ENCODE data around the gene AKNAD1.

AKNAD1 gene

GRCh38 chr1:108767708-108768107, 89.2 kb downstream of the AKNAD1 start:
- Histone ChIP-seq H3K9ac (ENCODE audit: low read length) (no peak overlapping the region), H4K8ac (ENCODE audit: low read depth, low read length) (no peak overlapping the region), H2BK120ac (ENCODE audit: insufficient read depth, low read length, poor library complexity) (no peak overlapping the region), H3K27me3 (ENCODE audit: insufficient read depth, low read length) (no peaks in the 10 kb centered on the region), H3K23ac (ENCODE audit: low read length) (no peak overlapping the region), H2AFZ (ENCODE audit: insufficient read depth, low read length, poor library complexity) (no peak overlapping the region), H4K91ac (ENCODE audit: low read depth, low read length) (no peak overlapping the region), H3K18ac (ENCODE audit: low read length) (no peak overlapping the region), H3K27ac (ENCODE audit: low read depth, low read length) (no peak overlapping the region), H3K4ac (ENCODE audit: low read depth, low read length) (no peak overlapping the region), H2BK12ac (ENCODE audit: low read length) (no peak overlapping the region), H3K79me1 (ENCODE audit: low read length) (no peaks in the 10 kb centered on the region), H3K4me2 (ENCODE audit: low read length) (no peak overlapping the region), H3K79me2 (ENCODE audit: control insufficient read depth, insufficient read depth, low read length, poor library complexity) (no peaks in the 10 kb centered on the region), H3K36me3 (ENCODE audit: control insufficient read depth in 1 of 2, insufficient read depth in 2 of 2, low read length in 2 of 2) (peaks cover 4 to 14% of the 10 kb centered on the region in 2 experiments), H3K4me1 (ENCODE audit: control insufficient read depth in 1 of 2, insufficient read depth in 2 of 2, low read length in 2 of 2) (no peaks in the 10 kb centered on the region), H2AK5ac (ENCODE audit: low read length) (no peak overlapping the region), H3K9me3 (ENCODE audit: insufficient read depth, low read depth, low read length) (no peaks in the 10 kb centered on the region), H3K14ac (ENCODE audit: low read length) (no peak overlapping the region), H3K4me3 (ENCODE audit: low read depth, low read length) (no peak overlapping the region), H2BK5ac (ENCODE audit: low read depth, low read length, poor library complexity) (no peak overlapping the region), H4K12ac (ENCODE audit: low read depth, low read length) (no peak overlapping the region)
- no peak for DNase-seq
- no CpG with 5 or more reads among the region's 3 CpGs for WGBS (ENCODE audit: extremely low coverage, insufficient coverage, insufficient read length)

GRCh38 chr1:108767115-108767514, 89.8 kb downstream of the AKNAD1 start:
- H3K4me1 ChIP-seq (ENCODE audit: control insufficient read depth in 1 of 2, insufficient read depth in 2 of 2, low read length in 2 of 2), result no peaks in the 10 kb centered on the region
- no CpG with 5 or more reads among the region's 1 CpG for WGBS (ENCODE audit: extremely low coverage, insufficient coverage, insufficient read length)
- no peak overlapping the region for H4K8ac ChIP-seq (ENCODE audit: low read depth, low read length)
- H3K36me3 ChIP-seq (ENCODE audit: control insufficient read depth in 1 of 2, insufficient read depth in 2 of 2, low read length in 2 of 2), result peaks cover 4 to 14% of the 10 kb centered on the region in 2 experiments
- no peak overlapping the region for H4K12ac ChIP-seq (ENCODE audit: low read depth, low read length)
- H3K27me3 ChIP-seq (ENCODE audit: insufficient read depth, low read length), result no peaks in the 10 kb centered on the region
- H2AFZ ChIP-seq (ENCODE audit: insufficient read depth, low read length, poor library complexity), result no peak overlapping the region
- no peaks in the 10 kb centered on the region for H3K79me1 ChIP-seq (ENCODE audit: low read length)
- H3K27ac ChIP-seq (ENCODE audit: low read depth, low read length), result no peak overlapping the region
- H2BK5ac ChIP-seq (ENCODE audit: low read depth, low read length, poor library complexity), result no peak overlapping the region
- no peak overlapping the region for H3K9ac ChIP-seq (ENCODE audit: low read length)
- no peak overlapping the region for H3K4ac ChIP-seq (ENCODE audit: low read depth, low read length)
- no peaks in the 10 kb centered on the region for H3K9me3 ChIP-seq (ENCODE audit: insufficient read depth, low read depth, low read length)
- no peak overlapping the region for H2AK5ac ChIP-seq (ENCODE audit: low read length)
- H3K23ac ChIP-seq (ENCODE audit: low read length), result no peak overlapping the region
- H4K91ac ChIP-seq (ENCODE audit: low read depth, low read length), result no peak overlapping the region
- H3K4me2 ChIP-seq (ENCODE audit: low read length), result no peak overlapping the region
- no peak overlapping the region for H3K4me3 ChIP-seq (ENCODE audit: low read depth, low read length)
- DNase-seq, result no peak
- no peak overlapping the region for H2BK120ac ChIP-seq (ENCODE audit: insufficient read depth, low read length, poor library complexity)
- no peak overlapping the region for H2BK12ac ChIP-seq (ENCODE audit: low read length)
- no peaks in the 10 kb centered on the region for H3K79me2 ChIP-seq (ENCODE audit: control insufficient read depth, insufficient read depth, low read length, poor library complexity)
- H3K18ac ChIP-seq (ENCODE audit: low read length), result no peak overlapping the region
- H3K14ac ChIP-seq (ENCODE audit: low read length), result no peak overlapping the region
